ENCODE results near the gene CNTN1.

GRCh38 chr12:40650038-40650704 is 42.1 kb upstream of the CNTN1 start:
- TF ChIP-seq NELFE (IDR thresholded peaks at IDR 0.05; ENCODE audit: insufficient read depth, insufficient read length) (no peak), MYC (IDR thresholded peaks at IDR 0.05; ENCODE audit: low read depth, low read length) (no peak), MYC (CRISPR knock-in tag; IDR thresholded peaks at IDR 0.05; ENCODE audit: borderline replicate concordance, low read depth) (no peak), TARDBP (IDR thresholded peaks at IDR 0.05) (no peak), NR3C1 (CRISPR knock-in tag; IDR thresholded peaks at IDR 0.05) (no peak), HDAC2 (IDR thresholded peaks at IDR 0.05) (no peak)
